Skeletal muscle cell (primary cell): Measurements from ENCODE around the gene KCNH4.
A peak's percentile ranks its signal among the peaks of the same experiment; 100 is the strongest.
"Not testable (repeated sequence)": the region's sequence is repeated elsewhere in the genome, so short reads cannot be mapped to it uniquely, and the experiment has no call there.

Source experiments
- DNase-seq: peaks from one replicate; pipeline ENCODE4 v3.0.0-alpha.2; 2010; ENCODE audit warnings: low read depth
- H3K4me3 ChIP-seq: 2 replicates; pipeline ENCODE4 v1.5.1; 2011; ENCODE audit warnings: low read depth, mild to moderate bottlenecking, control low read depth, low read length, moderate library complexity

Gene KCNH4

DNA sequence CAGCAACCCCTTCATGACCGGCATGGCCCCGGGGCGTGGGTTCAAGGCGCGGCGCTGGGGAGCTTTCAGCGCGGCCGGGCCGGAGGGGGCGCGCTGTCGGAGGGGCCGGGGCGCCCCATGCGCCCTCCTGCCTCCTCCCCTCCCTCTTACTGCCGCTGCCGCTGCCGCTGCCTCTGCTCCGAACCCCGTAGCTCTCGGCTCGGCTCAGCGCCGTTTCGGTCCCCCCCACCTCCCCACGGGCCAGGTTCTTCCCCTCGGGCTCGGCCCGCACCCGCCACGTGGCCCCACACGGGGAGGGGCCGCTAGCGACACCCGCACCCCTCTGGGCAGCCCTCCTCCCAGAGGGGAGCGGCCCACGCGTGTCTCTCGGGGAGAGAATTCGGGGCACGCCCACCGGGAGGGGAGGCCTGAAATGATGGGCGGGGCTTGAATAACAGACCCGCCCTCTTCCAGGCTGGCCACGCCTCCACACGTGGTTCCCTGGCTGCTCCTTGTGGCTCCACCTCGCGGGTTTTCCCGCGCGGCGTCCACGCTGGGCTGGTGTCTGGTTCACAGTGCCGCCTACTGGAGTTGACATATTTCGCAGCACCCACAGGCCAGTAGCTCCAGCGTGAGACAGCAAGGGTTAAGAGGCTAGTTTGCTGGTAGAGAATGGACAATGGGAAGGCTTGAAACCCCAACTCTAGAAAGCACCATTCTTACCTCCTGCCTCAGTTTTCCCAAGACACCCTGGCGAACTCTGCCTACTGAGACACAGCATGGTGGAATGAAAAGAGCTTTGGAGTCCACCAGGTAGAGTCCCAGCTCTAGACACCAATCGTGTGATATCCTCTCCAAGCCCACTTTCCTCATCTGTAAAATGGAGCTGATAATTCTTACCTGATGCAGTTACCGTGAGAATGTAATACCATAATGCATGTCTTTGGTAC lies at the start of gene KCNH4:
KCNH4 (minus strand) TSS at position 221 of the 929 bp plus-strand sequence; CDS start at position 24, 197 bp downstream.
- peak within 1 kb of the TSS; percentile 34 for H3K4me3 ChIP-seq
- DNase-seq: peak; percentile 21

DNA sequence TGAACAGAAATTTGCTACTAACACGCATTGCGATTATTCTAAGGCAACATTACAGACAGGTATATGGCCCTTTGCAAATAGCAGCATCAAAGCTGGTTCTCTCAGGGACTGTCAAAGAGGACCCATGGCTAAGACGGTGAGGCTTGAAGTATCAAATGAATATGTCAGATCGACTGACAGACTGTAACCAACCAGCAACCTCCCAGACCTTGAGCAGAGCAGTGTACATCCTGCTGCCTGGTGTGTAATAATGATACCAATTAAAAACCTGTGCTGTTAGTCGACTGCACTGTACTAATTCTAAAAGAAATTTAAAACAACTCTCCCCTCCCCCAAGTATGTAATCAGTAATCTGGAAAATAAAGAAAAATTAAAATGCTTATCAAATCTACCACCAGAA lies 49.3 kb upstream of the KCNH4 start:
- H3K4me3 ChIP-seq: no peak overlapping the region
- DNase-seq: no peak

DNA sequence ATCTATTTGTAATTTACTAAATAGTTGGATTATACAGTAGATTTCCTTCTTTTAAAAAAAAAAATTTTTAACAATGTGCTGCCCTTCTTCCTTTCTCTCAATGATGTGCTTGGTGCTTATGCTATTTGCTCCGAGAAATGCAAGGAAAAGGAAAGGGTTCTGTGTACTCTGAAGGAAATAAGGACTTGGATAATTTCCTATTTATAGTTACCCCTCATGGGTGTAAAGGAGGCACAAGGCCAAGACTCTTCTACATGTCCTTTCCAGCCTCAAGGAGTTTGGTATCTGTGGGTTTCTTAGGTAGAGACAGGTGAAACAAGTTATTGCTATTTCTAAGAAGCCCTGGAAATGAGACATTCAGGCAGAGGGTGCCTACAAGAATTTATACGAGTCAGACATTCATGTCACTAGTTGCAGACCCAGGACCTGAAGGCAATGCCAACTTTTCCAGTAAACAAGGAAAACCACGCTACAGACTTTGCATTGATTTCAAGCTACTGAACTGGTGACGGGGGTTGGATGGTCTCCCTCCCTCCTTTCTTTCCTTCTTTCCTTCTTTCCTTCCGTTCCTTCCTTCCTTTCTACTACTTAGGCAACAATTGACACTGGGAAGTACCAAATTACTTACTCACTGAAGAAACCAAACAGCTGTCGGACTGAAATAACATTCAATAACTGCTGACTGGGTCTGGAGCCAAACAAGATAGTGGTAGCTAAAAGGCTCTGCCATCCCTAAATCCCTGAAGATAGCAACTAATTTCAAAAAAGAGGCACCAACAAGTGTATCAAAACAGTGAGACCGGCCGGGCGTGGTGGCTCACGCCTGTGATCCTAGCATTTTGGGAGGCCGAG lies 47.1 kb upstream of the KCNH4 start:
- DNase-seq: no peak
- H3K4me3 ChIP-seq: no peak overlapping the region

DNA sequence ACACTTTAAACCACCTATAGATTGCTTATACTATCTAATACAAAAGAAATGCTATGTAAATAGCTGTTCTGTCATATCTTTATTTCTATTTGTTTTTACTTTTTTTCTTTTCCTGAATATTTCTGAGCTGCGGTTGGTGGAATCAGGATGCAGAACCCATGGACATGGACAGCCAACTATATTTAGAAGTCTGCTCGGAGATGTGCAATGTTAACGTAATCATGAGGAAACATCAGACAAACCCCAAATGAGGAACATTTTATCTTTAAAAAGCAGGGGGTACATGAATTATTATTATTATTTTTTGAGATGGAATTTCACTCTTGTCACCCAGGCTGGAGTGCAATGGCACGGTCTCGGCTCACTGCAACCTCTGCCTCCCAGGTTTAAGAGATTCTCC lies 44.7 kb upstream of the KCNH4 start:
- no peak overlapping the region for H3K4me3 ChIP-seq
- DNase-seq: no peak

DNA sequence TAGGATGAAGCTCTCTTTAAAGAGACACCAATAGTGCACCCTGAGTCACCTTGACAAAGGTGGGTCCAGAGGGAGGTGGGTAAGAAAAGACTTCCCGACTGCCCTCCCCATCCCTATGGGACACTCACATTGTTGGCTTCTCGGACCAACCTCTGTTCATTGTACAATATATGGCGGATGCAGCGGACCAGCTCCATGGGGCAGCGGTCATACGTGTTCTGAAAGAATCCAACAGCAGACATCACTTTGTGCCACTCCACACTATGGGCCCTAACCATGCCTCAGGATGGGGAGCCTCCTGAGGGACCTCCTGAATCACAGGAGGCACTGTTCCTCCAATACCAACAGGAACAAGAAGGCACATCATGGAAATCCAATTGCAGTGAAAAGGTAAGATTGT lies 43.7 kb upstream of the KCNH4 start:
- H3K4me3 ChIP-seq: no peak overlapping the region
- DNase-seq: no peak

DNA sequence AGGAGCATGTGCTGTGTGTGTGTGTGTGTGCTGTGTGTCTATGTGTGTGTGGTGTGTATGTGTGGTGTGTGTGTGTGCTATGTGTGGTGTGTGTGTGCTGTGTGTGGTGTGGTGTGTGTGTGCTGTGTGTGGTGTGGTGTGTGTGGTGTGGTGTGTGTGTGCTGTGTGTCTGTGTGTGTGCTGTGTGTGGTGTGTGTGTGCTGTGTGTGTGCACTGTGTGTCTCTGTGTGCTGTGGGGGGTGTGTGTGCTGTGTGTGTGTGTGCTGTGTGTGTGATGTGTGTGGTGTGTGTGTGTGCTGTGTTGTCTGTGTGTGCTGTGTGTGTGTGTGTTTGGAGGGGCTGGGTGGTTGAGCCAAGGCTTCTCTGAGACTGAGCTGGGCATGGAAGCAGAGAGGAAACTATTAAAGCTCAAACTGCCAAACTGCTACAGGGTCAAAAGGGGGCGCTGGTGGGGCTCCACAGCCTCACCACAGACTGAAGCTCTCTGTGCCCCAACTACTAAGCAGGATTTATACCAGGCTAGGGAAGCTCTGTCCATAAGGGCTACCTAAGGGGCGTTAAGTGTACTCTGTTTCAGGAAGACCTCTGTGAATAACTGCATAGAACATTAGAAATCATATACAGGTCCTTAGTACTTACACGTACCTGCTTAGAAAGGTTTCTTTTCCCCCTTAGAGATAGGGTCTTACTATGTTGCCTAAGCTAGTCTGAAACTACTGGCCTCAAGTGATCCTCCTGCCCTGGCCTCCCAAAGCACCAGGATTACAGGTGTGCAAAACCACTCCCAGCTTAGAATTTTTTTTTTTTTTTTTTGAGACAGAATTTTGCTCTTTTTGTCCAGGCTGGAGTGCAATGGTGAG lies 41.2 kb upstream of the KCNH4 start:
- DNase-seq: no peak
- H3K4me3 ChIP-seq: no peak overlapping the region

DNA sequence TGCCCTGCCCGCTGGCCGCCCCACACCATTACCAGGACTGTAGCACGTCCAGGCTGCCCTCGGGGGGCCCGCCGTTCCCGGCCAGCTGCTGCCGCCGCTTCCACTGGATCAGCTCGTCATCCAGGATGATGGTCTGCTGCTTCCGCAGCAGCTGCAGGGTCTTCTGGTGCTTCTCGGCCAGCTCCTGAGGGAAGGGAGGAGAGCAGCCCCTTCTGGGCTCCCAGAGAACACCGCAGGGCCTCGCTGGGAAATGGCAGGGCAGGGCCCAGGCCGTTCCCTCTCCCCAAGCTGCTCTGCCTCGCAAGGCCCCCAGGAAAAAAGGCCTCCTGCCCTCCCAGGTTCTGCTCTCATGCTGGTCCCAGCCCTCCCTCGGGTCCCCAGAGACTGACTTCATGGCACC lies 38.3 kb upstream of the KCNH4 start:
- H3K4me3 ChIP-seq, DNase-seq: not testable (repeated sequence)

DNA sequence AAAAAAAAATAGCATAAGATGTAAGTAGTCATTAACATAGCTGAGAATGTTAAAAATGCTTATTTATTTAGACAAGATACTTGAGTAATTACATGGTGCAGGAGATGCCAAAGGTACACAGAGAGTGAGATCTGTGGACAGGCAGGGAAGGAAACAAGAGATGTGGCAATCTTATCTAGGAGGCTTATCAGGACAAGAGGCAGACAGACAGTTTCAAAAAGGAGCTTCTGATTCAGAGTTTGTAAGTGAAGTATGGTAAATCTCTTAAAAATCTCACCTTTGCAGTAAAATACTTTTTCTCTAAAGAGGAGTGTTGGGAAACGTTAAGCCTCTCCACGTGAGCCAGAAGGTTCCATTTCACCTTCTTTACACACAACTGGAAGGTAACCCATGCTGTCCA lies 33.2 kb upstream of the KCNH4 start:
- DNase-seq: no peak
- no peak overlapping the region for H3K4me3 ChIP-seq

DNA sequence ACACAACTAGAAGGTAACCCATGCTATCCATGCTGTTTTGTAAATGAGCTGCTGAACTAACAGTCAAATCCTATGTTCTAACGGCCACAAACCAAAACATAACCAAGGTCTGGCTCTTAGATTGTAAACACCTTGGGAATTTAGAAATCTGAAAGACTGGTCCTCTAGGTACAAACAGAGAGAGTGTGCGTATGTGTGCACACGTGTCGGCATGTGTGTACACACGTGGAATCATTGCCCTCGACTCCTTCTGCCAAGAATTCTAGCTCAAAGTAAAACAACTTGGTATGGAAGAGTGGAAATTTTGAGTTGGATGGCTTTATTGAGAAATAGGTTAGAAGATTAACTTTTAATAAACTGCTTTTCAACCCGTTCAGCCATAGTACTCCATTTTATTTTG lies 31.4 kb upstream of the KCNH4 start:
- no peak for DNase-seq
- no peak overlapping the region for H3K4me3 ChIP-seq

DNA sequence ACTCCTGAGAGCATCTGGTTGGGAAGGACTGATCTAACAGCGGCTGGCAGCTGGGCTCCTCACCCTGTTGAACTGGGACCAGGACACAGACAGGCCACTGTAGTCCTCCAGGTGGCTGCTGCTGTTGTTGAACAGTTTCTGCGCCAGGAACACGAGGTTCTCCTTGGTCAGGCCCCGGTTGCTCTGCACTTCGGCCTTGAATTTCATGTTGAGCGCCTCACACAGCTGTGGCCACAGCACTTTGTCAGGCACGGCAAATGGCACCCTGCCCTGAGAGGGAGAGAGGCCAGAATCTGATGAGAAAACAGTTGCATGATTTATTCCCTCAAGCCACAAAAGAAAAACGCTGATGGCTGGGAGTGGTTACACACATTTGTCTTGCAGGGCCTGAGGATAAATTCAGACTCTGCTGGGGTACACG lies 31.0 kb upstream of the KCNH4 start:
- peak; percentile 18 for DNase-seq
- not testable (repeated sequence) for H3K4me3 ChIP-seq

DNA sequence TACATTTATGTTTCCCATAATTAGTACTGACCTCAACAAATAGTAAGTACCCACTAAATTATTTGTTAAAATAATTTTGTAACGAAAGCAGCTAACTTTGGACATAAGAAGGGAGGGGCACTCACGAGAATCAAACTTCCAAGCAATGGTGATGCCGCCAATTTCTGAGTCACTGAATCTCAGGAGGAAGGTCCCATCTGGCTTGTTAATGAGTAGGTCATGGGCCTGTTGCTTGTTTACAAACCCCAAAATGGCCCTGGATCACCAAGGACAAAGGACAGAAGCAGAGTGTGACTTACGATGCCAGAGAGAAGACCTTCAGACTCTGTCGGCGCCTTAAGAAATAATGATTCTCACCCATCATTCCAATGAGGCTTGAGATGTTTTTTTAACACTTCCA lies 29.1 kb upstream of the KCNH4 start:
- no peak overlapping the region for H3K4me3 ChIP-seq
- DNase-seq: no peak

DNA sequence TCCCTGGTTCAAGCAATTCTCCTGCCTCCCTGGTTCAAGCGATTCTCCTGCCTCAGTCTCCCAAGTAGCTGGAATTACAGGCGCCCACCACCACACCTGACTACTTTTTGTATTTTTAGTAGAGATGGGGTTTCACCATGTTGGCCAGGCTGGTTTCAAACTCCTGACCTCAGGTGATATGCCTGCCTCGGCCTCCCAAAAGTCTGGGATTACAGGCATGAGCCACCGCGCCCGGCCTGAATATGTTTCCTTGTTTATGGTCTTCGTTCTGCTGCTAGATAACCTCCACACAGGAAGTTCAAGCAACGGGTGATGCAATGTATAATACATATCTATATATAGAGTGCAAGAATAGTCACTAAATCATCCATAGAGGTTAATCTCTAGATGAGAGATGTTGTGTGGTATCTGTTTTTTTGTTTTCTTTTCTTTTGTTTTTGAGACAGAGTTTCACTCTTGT lies 25.2 kb upstream of the KCNH4 start:
- H3K4me3 ChIP-seq, DNase-seq: not testable (repeated sequence)

DNA sequence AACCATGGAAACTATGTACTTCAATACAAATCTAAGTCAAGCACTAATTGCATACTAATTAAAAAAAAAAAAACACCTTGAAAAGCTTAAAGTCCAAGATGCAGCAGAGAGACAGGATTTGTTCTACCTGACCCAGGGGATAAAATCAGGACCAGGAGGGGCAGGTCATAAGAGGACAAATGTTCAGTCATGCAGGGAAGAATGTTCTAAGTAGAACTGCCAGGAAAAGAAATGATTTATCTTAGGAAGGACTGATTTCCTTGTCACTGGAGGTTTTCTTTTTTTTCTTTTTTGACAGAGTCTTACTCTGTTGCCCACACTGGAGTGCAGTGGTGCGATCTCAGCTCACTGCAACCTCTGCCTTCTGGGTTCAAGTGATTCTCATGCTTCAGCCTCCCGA lies 22.4 kb upstream of the KCNH4 start:
- H3K4me3 ChIP-seq: no peak overlapping the region
- DNase-seq: no peak

DNA sequence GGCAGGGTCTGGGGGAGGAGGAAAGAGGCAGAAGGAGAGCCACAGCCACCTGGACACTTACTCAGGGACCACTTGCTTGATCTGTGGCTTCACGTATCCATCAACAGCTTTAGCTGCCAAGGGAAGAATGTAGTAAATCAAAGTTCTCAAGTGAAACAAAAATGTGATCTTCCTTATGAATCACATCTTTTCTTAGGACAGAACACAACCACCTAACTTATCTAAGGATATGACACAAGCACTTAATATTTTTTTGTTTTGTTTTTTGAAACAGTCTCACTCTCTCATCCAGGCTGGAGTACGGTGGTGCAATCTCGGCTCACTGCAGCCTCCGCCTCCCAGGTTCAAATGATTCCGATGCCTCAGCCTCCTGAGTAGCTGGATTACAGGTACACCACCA lies 21.8 kb upstream of the KCNH4 start:
- H3K4me3 ChIP-seq: no peak overlapping the region
- DNase-seq: no peak

DNA sequence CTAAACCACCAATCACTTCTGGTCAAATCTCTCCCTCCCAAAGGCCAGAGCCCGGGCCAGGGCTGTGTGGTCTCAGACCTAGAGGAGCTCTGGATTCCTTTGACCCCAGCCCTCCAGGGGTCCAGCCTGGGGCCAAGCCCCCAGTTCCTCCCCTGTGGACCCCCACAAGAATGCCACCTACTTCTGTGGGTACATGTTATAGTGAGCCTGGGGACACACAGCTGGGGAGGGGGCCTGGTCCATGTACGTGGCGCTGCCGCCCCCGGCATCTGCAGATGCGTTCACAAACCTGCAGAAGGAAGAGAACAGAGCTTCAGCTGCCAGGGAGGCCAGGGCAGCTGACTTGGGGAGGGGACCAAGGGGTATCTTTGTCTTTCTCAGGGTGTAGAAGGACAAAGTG lies 21.2 kb upstream of the KCNH4 start:
- H3K4me3 ChIP-seq: no peak overlapping the region
- DNase-seq: no peak

DNA sequence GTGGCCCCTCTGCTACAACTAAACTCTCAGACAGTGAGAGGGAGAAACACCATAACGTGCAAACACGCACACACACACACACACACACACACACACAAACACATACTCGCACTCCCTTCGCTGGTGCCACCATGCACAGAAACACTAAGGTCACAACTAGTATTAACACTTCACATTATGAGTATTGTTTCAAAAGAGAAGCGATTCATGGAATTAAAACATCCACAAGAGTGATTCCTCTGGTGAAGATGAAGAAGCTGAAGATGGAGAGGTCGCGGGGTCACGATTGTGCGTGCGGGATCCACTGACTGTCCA lies 20.5 kb upstream of the KCNH4 start:
- H3K4me3 ChIP-seq: no peak overlapping the region
- DNase-seq: no peak

DNA sequence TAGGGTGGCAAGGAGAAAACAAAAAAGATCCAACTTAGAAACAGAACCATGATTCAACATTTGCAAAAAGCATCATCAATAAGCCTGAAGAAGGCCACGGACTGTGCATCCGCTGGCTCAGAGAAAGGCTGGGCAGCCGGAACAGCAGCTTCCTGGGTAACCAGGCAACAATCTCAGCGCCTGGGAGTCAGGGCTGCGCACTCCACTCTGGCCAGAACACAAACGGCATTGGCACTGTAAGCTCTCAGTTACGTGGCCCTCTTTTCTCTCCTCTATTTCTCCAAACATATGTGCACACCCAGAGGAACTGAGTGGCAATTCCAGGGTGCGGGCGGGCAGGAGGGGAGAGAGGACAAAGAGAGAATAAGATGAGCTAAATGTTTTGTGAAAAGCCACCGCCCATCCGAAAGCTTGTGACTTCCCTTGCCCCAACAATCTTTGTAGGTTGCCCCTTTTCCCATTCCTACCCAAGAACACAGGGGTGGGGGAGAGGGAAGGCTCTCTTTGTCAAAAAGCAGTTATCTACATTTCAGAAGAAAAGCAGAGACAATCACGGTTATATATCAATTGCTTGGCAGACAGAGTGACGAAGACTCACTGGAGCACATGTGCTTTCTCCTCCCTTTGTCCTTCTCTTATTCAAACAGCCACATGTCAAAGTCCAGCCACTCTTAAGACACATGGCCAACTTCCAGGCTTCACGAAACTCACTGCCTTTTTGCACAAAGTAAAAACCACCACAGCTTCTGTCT lies 19.9 kb upstream of the KCNH4 start:
- DNase-seq: no peak
- no peak overlapping the region for H3K4me3 ChIP-seq

DNA sequence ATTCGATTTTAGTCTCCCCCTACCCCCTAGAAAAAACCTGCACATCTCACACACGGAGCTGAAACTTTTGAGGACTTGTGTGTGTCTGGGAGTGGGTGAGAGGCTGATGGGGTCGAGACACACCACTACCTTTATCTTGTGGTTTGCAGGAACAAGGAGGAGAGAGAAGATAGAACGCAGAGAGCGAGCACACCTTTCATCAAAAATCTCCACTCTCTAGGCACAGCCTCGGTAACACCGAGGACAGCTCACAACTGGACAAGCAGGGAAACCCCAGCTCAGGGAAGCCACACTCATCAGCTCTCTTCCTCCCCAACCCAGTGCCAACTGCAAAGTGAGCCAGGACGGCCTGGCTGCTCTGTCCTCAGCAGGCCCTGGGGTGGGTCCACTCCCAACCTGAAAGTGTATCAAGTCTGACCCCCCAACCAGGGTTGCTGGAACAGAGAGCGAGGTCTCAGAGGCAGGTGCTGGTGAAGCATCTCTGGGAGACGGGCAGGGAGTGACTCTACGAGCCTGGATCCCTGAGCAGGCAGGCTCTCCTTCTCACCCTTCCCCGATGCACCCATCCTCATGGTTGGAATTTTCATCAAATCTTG lies 18.6 kb upstream of the KCNH4 start:
- no peak for DNase-seq

DNA sequence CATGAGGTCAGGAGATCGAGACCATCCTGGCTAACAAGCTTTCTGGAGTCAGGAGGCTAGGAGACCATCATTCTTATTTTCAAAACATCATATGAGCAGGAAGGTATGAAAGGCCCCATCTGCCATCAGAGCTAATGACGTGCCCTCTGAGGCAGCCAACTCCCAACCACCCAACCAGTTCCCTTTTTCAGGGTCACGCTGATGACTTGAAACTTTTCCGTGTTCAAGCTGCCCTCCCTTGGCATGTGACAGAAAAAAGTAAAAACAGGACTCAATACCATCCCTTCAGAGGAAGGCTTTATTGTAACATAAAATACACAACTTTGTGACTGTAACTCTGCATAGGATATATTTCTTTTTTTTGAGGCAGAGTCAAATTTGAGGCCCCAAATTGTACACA lies 18.0 kb upstream of the KCNH4 start:
- no peak overlapping the region for H3K4me3 ChIP-seq
- DNase-seq: no peak

More for the DNA sequence above, 18.6 kb upstream of the KCNH4 start:
- no peak overlapping the region for H3K4me3 ChIP-seq
